Cardiac muscle cell (in vitro differentiated cells and primary cell): ENCODE results near the gene ESRRG. TPM values are rescaled to one million over a fixed set of nuclear protein-coding genes. Genes with fewer than 3 reads are reported as not detected.

Source experiments
- DNase-seq, 2 donors: peaks; one replicate each; pipeline versions ENCODE4 v3.0.0 to v3.0.0-alpha.2; 2010 to 2017; ENCODE audit warnings: low read depth in 1 of 2, low spot score in 1 of 2
- H3K27ac ChIP-seq: fragments of 200-600 bp; sonication (generic); 2 replicates; pipeline ENCODE4 v1.5.1; 2016
- H3K27me3 ChIP-seq: fragments of 200-600 bp; sonication (generic); 2 replicates; pipeline ENCODE4 v1.6.0; 2016; ENCODE audit warnings: control low read depth
- H3K36me3 ChIP-seq: fragments of 200-600 bp; sonication (generic); 2 replicates; pipeline ENCODE4 v1.5.1; 2016; ENCODE audit warnings: control low read depth
- H3K4me1 ChIP-seq: fragments of 200-600 bp; sonication (generic); 2 replicates; pipeline ENCODE4 v1.8.1; 2017; ENCODE audit warnings: low read depth, mild to moderate bottlenecking, mixed run types
- H3K4me3 ChIP-seq: fragments of 200-600 bp; sonication (generic); 2 replicates; pipeline ENCODE4 v1.5.1; 2016; ENCODE audit warnings: mild to moderate bottlenecking
- H3K9me3 ChIP-seq: fragments of 200-600 bp; sonication (generic); 2 replicates; pipeline ENCODE4 v1.5.1; 2017; ENCODE audit warnings: low read depth, mild to moderate bottlenecking, control low read depth
- polyA plus RNA-seq: library from polyadenylated mRNA; unstranded; fragments of >200 nt; fragmentation: Nextera tagmentation; extraction: Ambion mirVana; gene quantifications from 2 replicates; pipeline ENCODE4 v1.2.1, GENCODE V29; 2016
- total RNA-seq: library from RNA; depleted of rRNA; stranded (reverse); fragments of >200 nt; gene quantifications from 2 replicates; pipeline ENCODE4 v1.2.3, GENCODE V29; 2016
- TF ChIP-seq, protein P1 (sequence below): IDR thresholded peaks from 2 replicates; pipeline ENCODE4 v1.5.1; 2012; ENCODE audit warnings: low read depth, mild to moderate bottlenecking, low read length

The ESRRG gene
- total and polyA plus RNA-seq, 2 experiments from 2014 or later, result 41.5 to 62.2 TPM

DNA sequence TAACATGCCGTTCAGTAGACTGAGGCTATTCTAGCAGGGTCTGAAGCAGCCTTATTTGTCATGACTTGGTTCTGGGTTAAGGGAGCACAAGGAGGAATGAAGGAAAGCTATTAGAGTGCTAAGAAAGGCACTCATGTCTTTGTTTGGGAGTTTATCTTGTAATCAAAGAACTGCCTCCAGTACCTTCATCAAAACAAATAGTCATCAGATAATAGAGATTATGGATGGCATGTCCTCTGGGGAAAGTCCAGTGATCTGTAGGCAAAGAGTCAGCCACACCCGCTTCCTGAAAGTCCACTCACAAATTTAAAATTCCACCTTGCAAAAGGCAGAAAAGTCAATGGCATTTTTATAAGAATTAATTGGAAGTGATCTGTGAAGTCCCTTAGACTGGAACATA, 56.8 kb downstream of the ESRRG start:
- H3K4me1 ChIP-seq, result peaks cover 12% of the 10 kb centered on the region
- no peak overlapping the region for H3K27ac ChIP-seq
- no peaks in the 10 kb centered on the region for H3K9me3 ChIP-seq
- DNase-seq, result no peak
- H3K4me3 ChIP-seq, result no peak overlapping the region
- H3K36me3 ChIP-seq, result no peaks in the 10 kb centered on the region
- no peaks in the 10 kb centered on the region for H3K27me3 ChIP-seq
- TF ChIP-seq, protein P1, sequence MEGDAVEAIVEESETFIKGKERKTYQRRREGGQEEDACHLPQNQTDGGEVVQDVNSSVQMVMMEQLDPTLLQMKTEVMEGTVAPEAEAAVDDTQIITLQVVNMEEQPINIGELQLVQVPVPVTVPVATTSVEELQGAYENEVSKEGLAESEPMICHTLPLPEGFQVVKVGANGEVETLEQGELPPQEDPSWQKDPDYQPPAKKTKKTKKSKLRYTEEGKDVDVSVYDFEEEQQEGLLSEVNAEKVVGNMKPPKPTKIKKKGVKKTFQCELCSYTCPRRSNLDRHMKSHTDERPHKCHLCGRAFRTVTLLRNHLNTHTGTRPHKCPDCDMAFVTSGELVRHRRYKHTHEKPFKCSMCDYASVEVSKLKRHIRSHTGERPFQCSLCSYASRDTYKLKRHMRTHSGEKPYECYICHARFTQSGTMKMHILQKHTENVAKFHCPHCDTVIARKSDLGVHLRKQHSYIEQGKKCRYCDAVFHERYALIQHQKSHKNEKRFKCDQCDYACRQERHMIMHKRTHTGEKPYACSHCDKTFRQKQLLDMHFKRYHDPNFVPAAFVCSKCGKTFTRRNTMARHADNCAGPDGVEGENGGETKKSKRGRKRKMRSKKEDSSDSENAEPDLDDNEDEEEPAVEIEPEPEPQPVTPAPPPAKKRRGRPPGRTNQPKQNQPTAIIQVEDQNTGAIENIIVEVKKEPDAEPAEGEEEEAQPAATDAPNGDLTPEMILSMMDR, result no peak

DNA sequence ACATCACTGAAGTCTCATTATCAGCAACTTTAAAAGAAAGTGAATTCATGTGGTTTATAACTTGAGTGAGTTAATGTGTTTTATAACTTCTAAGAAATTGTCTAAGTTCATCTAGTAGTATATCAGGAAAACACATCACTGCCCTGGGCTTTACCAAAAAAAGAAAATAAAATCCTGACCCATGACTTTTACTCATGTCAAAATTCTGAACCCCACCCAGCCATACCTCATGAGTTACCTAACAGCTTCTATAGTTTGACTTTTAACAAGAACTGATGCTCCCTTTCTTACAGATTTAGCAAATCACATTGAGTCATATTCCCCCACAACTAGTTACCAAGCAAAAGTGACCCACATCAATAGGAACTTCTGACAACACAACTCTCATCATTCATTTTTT, 57.4 kb downstream of the ESRRG start:
- Histone ChIP-seq H3K9me3 (no peaks in the 10 kb centered on the region), H3K27me3 (no peaks in the 10 kb centered on the region), H3K4me3 (no peak overlapping the region), H3K27ac (no peak overlapping the region), H3K36me3 (no peaks in the 10 kb centered on the region), H3K4me1 (peaks cover 12% of the 10 kb centered on the region)
- TF ChIP-seq, protein P1, result no peak
- peak in 1 of 2 donors; percentile 1 for DNase-seq

DNA sequence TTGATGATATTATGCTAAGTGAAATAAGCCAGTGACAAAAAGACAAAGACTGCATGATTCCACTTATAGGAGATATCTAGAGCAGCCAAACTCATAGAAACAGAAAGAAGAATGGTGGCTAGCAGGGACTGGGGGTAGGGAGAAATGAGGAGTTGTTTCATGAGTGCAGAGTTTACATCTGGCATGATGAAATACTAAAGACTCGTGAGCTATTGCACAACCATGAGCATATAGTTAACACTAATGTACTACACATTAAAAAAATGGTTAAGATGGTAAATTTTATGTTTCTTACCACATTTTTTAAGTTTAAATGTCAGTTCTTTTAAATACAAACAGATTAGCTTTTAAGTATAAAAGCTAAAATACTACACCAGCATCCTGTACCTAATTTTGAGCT, 57.8 kb downstream of the ESRRG start:
- DNase-seq, result peak in 1 of 2 donors; percentile 69
- Histone ChIP-seq H3K27ac (no peak overlapping the region), H3K27me3 (no peaks in the 10 kb centered on the region), H3K36me3 (no peaks in the 10 kb centered on the region), H3K4me3 (no peak overlapping the region), H3K4me1 (peaks cover 12% of the 10 kb centered on the region), H3K9me3 (no peaks in the 10 kb centered on the region)
- TF ChIP-seq, protein P1, result no peak

DNA sequence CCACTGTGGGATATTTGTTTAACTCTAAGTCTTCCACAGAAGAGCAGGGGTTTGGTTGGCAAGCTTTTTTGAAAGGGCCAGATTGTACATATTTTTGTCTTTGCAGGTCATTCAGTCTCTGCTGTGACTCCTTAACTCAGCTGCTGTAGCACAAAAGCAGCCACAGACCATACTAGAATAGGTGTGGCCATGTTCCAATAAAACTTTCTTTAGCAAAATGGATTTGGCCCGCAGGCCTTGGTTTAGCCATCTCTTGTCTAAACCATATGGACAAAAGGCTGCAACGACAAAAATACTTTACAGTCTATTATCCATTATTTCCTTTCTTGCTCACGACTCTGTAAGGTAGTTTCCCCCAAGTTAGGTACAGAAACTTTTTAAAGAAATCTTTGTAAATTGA, 60.5 kb downstream of the ESRRG start:
- Histone ChIP-seq H3K36me3 (no peaks in the 10 kb centered on the region), H3K4me3 (no peak overlapping the region), H3K27ac (no peak overlapping the region), H3K27me3 (no peaks in the 10 kb centered on the region), H3K9me3 (no peaks in the 10 kb centered on the region), H3K4me1 (peaks cover 12% of the 10 kb centered on the region)
- TF ChIP-seq, protein P1, result no peak
- DNase-seq, result no peak

DNA sequence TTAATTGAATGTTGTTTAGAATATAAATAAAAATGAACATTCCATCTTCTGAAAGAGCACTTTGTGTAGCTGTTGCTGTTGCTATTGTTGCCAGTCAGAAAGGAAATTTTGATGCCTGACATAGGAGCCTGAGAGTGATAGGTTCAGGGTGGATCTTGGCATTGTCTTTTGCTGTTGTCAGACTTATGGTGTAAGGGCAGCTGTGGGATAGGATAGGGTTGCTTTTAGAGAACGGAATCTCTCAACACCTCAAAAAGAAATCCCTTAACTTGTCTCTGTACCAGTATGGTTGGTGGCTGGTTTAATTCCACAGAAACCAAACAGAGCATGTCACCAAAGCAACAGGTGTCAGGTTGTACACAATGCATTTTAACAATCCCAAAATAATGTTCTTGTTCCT, 62.7 kb downstream of the ESRRG start:
- no peak for DNase-seq

More for the DNA sequence above, 62.7 kb downstream of the ESRRG start:
- Histone ChIP-seq H3K36me3 (no peaks in the 10 kb centered on the region), H3K9me3 (no peaks in the 10 kb centered on the region), H3K27ac (no peak overlapping the region), H3K4me3 (no peak overlapping the region), H3K4me1 (peaks cover 12% of the 10 kb centered on the region), H3K27me3 (no peaks in the 10 kb centered on the region)
- TF ChIP-seq, protein P1, result no peak
